DMS114 treated with DMSO at 0.1 percent for 48 hours (cell line): ENCODE measurements around the gene WRAP53.
"Not testable (repeated sequence)": the region's sequence is repeated elsewhere in the genome, so short reads cannot be mapped to it uniquely, and the experiment has no call there.

Experiments used
- DNase-seq: peaks from one replicate; lab custom pipeline; 2025; ENCODE audit not compliant: unreplicated experiment; lab: John Stamatoyannopoulos, UW

WRAP53 gene

DNA sequence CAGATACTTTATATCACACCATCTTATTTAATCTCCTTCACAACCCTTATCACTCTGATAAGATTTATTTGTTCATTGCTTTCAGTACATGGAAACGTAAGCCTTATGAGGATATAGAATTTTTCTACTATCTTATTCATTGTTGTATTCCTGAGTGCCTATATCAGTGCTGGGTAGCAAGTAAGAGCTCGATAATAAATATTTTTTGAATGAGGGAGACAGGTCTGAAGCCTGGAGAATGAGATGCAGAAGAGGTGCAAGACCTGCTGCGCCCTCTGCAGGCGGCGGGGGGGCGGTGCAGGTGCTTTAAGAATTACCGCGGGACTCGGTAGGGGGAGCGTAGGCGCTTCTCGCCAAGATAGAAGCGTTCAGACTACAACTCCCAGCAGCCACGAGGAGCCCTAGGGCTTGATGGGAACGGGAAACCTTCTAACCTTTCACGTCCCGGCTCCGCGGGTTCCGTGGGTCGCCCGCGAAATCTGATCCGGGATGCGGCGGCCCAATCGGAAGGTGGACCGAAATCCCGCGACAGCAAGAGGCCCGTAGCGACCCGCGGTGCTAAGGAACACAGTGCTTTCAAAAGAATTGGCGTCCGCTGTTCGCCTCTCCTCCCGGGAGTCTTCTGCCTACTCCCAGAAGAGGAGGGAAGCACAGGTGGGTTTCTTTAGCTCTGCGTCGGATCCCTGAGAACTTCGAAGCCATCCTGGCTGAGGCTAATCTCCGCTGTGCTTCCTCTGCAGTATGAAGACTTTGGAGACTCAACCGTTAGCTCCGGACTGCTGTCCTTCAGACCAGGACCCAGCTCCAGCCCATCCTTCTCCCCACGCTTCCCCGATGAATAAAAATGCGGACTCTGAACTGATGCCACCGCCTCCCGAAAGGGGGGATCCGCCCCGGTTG is at the start of gene WRAP53:
WRAP53 (plus strand) TSS at position 570 of the 900 bp plus-strand sequence; CDS start at position 742, 172 bp downstream.
- peak; percentile 97 for DNase-seq

DNA sequence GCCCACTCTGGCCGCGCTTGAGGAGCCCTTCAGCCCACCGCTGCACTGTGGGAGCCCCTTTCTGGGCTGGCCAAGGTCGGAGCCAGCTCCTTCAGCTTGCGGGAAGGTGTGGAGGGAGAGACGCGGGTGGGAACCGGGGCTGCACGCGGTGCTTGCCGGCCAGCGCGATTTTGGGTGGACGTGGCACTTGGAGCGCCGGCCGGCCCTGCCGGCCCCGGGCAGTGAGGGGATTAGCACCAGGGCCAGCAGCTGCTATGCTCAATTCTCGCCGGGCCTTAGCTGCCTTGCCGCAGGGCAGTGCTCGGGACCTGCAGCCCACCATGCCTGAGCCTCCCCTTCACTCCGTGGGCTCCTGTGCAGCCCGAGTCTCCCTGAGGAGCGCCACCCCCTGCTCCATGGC is 47.5 kb upstream of the WRAP53 start:
- no peak for DNase-seq

DNA sequence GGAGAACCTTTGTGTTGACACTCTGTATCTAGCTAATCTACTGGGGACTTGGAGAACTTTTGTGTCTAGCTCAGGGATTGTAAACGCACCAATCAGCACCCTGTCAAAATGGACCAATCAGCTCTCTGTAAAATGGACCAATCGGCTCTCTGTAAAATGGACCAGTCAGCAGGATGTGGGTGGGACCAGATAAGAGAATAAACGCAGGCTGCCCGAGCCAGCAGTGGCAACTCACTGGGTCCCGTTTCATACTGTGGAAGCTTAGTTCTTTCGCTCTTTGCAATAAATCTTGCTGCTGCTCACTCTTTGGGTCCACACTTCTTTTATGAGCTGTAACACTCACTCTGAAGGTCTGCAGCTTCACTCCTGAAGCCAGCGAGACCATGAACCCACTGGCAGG is 46.6 kb upstream of the WRAP53 start:
- DNase-seq: not testable (repeated sequence)

DNA sequence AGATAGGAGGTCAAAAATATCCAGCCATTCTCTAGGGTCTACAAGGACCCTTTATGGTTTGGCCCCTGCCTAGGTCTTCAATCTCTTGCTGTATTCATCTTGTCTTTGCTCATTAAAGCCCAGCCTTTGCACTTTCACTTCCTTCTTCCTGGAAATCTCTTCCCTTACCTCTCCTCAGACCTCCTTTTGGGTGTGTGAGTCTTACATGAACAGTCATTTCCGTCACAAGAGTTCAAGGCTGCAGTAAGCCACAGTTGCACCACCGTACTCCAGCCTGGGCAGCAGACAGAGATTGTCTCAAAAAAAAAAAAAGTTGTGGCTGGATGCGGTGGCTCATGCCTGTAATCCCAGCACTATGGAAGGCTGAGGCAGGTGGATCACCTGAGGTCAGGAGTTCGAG is 43.5 kb upstream of the WRAP53 start:
- no peak for DNase-seq

DNA sequence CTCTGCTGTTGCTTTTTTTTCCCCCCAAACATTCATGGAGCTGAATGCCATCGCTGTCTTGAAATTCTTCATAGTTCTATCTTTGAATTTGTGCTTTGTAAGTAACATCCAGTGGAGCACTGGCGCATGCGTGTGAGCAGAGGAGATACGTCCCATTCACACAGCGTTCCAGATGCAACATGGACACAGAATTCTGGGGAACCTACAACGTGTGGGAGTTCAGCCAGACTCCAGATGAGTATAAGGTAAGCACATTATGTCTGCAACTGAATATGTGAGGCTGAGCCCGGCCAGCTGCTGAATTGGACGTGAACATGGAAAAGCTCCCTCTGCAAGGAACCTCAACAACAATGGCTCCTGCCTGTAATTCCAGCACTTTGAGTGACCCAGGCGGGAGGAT is 41.8 kb upstream of the WRAP53 start:
- no peak for DNase-seq

DNA sequence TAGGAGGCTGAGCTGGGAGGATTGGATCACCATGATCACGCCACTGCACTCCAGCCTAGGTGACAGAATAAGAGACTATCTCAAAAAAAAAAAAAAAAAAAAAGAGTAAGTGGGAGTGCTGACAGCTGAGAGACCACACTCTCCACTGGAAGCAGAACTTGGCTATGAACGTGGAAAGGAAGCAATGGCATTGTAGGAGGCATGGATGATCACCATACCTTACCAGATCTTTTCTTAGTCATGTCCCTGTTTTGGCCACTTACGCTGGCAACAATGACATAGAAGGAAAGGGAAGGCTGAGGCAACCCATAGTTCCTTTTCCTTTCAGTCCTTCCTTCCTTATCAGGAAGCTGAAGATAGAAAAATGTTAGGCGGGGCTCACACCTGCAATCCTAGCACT is 41.3 kb upstream of the WRAP53 start:
- DNase-seq: no peak

DNA sequence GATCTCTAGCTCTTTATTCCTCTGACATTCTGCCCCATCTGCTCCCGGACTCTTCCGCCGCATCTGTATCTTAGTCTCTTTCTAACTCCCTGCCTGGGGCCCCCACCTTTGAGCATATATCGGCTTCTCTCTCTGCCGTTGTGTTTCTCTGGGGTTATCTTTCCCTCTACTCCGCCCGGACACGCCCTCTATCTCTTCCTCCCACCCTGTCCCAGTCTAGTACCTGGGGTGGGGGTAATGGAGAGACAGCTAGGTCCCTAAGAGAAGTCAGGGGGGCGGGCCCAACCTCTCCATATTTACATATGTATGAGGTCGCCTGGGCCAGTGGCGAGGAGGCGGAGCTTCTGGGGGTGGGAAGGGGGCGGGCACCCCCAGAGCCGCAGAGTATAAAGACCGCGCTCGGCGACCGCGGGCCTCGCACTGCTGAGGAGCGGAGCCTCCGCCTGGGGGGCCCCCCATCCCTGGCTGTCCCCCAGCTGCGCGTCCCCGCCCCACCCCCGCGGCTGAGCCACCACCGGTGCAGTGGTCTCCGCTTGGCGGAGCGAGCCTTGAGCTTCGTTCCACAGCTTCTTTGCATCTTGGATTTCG is 37.7 kb upstream of the WRAP53 start, which contains the start of gene ATP1B2:
ATP1B2 (plus strand) TSS at position 418 of the 588 bp plus-strand sequence. CDS start 593 bp downstream, outside the sequence.
- DNase-seq: peak; percentile 27

DNA sequence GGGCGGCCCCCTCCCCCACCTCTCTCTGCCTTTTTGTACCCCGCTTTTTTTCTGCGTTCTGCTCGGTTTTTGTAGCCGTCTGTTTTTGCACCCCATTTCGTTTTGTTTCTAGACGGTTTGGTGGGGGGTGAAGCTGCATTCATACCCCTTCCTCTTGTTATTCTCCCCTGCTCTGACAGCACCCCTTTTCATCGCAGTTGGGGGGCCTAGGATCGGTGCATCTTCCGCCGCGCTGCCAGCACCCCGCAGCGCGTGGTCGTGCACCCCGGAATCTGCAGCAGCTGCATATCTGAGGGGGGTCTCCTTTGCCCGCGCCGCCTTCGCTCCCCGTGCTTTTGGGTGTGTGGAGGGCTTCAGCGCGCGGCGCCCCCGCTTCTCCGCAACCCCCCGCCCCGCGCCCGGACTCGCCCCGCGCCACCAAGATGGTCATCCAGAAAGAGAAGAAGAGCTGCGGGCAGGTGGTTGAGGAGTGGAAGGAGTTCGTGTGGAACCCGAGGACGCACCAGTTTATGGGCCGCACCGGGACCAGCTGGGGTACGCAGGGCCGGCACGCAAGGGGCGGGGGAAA is 37.1 kb upstream of the WRAP53 start:
- no peak for DNase-seq

DNA sequence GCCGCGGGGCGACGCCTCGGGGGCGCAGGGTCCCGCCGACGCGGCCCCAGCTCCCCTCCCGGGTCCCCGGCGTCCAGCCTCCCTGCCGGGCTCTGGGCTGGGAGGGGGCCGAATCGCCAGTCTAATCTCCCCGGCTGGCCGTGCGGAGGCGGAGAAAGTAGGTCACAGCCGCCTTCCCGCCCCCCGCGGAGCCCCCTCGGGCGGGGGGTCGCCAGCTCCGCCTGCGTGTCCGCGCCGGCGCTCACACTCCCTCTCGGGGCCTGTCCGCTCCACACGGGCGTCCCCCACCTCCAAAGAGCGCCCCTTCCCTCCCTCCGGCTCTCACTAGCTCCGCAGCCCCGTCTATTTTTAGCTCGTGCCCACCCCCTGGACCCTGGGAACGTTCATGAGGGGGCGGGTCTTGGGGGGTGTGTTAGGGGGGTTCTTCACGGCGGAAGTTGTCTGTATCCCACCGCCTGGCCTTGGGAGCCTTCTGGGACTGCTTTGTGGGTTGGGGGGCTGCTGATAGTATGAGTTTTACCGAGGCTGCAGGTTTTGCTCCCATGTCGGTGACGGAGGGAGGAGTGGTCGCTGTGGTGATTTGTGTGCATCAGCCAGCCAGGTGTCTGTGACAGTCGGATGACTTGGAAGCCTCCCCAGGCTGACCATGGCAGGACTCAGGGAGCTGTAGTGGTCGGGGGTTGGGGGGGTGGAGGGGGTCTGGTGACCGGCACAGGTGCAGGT is 36.5 kb upstream of the WRAP53 start:
- DNase-seq: no peak

DNA sequence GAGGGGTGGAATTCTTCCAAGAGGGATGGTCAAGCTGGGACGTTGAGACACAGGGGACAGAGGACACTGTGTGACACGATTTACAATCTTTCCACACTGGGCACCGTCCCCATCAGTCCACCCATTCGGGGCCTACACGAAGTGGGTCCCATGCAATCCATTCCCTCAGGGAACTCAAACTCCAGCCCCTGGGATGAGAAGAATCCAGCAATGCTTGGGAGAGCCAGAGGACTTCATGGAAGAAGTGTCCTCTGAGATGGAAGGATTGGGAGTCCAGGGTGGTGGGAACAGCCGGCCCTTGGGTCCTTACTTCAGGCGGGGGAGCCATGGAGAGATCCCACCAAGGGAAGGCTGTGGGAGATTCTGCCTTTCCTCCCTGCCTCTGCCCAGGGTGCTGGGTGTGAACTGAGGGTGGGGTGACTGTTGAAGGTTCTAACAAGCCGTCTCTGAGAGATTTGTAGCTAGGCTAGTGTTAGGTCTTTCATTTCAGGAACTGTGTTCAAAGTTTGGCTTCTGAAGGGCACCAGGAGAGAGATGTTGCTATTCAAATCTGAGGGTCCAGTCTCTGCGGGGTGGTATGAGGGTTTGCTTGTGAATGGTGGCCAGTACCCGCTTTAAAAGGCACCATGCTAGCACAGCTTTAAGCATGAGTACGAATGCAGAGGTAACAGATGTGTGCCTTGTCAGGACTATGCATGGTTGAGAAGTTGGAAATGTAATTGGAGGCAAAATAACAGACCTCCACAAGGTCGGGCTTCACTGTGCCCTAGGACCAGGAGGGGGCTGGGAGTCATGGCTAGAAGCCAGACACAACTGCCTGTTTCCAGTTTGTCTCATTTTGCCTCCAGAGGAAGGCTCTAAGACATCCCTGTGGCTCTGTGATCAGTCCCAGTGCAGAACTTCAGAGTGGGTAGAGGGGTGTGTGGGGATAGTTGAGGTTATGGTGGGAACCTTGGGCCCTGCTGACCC is 35.6 kb upstream of the WRAP53 start:
- DNase-seq: no peak

DNA sequence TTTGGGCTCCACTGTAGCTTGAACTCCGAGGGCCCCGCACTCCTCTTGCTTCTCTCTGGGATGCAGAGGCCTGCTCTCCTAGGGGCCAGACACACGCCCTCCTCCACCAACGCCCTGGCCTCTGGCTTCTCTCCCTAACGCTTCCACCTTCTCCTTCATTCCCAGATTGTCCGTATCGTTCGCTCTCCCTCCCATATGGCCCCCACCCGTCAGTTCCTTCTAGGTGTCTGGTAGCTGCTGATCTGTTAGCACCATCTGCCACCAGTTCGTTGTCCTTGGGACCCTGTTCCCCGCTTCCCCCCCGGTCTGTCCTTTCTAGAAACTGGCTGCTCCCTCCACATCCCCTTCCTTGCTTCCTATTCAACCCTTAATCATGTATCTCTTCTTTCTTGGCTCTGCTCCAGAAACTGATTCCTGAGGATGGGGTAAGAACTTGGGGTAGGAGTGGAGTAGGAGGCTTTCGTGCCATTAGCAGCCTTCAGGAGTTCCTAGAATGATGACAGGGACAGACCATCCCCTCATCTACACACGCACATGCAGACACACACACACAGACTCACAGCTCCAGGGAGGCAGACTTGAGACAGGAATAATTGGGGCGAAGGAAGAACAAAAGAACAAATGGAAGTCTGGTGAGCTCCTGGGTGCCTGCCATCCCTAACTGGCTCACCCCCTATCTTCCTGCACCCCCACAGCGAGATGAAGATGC is 33.3 kb upstream of the WRAP53 start:
- no peak for DNase-seq

DNA sequence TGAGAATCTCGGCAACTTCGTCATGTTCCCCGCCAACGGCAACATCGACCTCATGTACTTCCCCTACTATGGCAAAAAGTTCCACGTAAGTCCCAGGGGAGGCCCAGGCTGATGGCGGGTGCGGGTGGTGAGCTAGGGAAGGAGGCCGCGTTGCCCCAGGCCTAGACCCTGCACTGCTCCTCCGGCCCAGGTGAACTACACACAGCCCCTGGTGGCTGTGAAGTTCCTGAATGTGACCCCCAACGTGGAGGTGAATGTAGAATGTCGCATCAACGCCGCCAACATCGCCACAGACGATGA is 32.8 kb upstream of the WRAP53 start:
- DNase-seq: no peak

DNA sequence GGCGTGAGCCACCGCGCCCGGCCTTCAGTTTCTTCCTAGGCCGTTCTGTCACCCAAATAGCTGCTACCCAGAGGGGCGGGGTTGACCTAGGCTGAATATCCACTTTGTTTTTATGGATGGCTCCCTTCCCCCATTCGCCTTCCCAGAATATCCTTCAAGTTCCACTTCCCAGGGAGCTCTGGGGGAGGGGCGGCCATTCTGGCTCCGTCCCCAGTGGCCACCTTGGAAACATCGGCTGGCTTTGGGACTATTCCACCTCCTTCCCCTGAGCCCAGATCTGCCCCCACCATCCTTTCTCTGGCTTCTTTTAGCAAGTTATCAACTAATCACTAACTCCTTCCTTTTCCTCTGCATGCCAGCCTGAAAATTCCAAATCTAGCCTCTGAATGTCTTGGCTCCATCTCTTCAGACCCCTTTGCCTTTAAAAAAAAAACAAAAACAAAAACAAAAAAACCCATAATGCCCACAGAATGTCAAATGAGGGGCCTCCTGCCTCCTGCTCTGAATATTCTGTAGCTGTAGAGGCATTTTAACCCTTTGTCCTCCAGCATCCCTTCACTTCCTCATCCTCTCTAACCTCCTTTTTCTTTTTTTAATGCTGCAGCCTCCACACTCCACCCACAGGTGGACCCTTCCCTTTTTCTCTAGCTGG is 31.2 kb upstream of the WRAP53 start:
- no peak for DNase-seq

DNA sequence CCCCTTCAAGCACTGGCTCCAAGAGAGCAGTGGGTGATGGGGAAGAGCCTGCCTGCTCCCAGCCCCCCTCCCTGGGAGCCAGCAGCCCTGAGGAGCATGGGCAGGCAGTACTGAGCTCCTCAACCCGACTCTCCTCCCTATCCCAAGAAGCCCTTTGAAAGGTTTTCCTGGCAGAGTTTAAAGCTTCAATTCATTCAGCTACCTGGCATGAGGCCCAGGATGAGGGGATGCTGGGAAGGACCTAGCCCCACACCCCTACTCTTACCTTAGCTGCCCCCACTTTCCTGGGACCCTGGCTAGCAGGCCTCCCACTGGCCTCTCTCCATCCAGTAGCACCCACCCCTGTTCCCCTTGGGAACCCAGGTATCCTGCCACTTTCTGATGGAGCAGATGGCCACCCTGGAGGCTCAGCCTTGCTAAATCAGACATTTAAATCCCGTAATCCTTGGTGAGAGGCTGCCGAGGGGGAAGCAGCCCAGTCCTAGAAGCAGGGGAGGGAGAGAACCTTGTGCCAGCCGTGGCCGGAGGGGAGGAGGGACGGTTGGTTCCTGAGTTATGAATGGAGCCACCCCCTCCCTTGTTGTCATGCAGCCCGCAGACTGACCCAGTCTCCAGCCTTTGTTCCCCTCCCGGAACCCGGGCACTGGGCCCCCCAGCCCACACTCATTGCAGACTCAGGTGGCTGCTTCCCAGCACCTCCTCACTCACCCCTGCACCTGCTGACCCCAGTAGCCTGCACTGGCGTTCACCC is 20.4 kb upstream of the WRAP53 start:
- DNase-seq: no peak

DNA sequence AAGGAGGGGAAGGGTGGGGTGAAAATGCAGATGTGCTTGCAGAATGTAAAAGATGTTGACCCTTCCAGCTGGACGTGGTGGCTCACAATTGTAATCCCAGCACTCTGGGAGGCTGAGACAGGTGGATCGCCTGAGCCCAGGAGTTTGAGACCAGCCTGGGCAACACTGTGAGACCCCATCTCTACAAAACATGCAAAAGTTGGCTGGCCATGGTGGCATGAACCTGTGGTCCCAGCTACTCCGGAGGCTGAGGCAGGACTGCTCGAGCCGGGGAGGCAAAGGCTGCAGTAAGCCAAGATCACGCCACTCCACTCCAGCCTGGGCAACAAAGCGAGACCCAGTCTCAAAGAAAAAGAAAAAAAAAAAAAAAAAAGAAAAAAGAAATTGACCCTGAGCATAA is 19.8 kb upstream of the WRAP53 start:
- no peak for DNase-seq

DNA sequence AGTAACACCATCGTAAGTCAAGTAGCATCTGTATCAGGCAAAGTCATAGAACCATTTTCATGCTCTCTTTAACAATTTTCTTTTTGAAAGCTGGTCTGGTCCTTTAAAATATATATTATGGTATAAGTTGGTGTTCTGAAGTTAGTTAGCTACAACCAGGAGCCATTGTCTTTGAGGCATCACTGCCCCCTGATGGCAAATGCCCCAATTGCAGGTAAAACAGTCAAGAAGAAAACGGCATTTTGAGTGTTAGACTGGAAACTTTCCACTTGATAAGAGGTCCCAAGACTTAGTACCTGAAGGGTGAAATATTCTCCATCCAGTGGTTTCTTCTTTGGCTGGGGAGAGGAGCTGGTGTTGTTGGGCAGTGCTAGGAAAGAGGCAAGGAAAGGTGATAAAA is 15.0 kb upstream of the WRAP53 start:
- no peak for DNase-seq

DNA sequence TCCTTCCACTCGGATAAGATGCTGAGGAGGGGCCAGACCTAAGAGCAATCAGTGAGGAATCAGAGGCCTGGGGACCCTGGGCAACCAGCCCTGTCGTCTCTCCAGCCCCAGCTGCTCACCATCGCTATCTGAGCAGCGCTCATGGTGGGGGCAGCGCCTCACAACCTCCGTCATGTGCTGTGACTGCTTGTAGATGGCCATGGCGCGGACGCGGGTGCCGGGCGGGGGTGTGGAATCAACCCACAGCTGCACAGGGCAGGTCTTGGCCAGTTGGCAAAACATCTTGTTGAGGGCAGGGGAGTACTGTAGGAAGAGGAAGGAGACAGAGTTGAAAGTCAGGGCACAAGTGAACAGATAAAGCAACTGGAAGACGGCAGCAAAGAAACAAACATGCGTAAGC is 13.3 kb upstream of the WRAP53 start:
- DNase-seq: no peak

DNA sequence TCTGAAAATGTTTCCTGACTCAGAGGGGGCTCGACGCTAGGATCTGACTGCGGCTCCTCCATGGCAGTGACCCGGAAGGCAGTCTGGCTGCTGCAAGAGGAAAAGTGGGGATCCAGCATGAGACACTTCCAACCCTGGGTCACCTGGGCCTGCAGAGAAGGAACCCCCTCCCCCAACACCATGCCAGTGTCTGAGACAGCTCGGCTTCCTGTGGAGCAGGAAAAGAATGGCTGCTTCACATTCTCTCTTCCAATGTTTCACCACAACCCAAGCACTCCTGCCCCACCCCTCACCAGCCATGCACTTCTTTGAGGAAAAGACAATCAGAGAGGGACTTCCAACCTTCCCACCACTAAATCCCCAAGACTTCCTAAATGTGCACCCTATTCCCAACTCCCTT is 11.7 kb upstream of the WRAP53 start:
- no peak for DNase-seq
